ENCODE results near the gene TPRG1.

Gene TPRG1

GRCh38 chr3:189233225-189233858 is 61.6 kb downstream of the TPRG1 start:
- H3K27me3 ChIP-seq (ENCODE audit: control insufficient read depth, low read length): peaks cover 12% of the 10 kb centered on the region
- no peaks in the 10 kb centered on the region for H3K36me3 ChIP-seq (ENCODE audit: control insufficient read depth, low read length)
- no peaks in the 10 kb centered on the region for H3K4me1 ChIP-seq (ENCODE audit: control insufficient read depth, low read length)
- H4K20me1 ChIP-seq (ENCODE audit: control insufficient read depth, insufficient read depth, low read depth, low read length): no peaks in the 10 kb centered on the region
- H3K27ac ChIP-seq (ENCODE audit: low read depth, low read length): no peak overlapping the region
- H3K4me2 ChIP-seq (ENCODE audit: low read length): no peak overlapping the region
- no peak overlapping the region for H3K4me3 ChIP-seq (ENCODE audit: low read length)
- no peaks in the 10 kb centered on the region for H3F3A ChIP-seq (ENCODE audit: control insufficient read depth, insufficient read depth)
- TF ChIP-seq EZH2phosphoT487 (IDR thresholded peaks at IDR 0.05; ENCODE audit: borderline replicate concordance, low read length) (no peak), CTCF (IDR thresholded peaks at IDR 0.05; ENCODE audit: low read depth, low read length, poor library complexity, severe bottlenecking) (peak; percentile 52)
- H3K79me2 ChIP-seq (ENCODE audit: control insufficient read depth, low read length): no peaks in the 10 kb centered on the region
- H3K9me3 ChIP-seq (ENCODE audit: control insufficient read depth, insufficient read depth, low read length): no peaks in the 10 kb centered on the region
- no peaks in the 10 kb centered on the region for H3K9me2 ChIP-seq (replicated peaks; ENCODE audit: control insufficient read depth, low read length)

- Histone ChIP-seq H3F3A (ENCODE audit: control insufficient read depth, insufficient read depth) (no peaks in the 10 kb centered on the region), H3K4me2 (ENCODE audit: low read length) (no peak overlapping the region), H4K20me1 (ENCODE audit: control insufficient read depth, insufficient read depth, low read depth, low read length) (no peaks in the 10 kb centered on the region), H3K27me3 (ENCODE audit: control insufficient read depth, low read length) (peaks cover 13% of the 10 kb centered on the region), H3K4me3 (ENCODE audit: low read length) (no peak overlapping the region), H3K36me3 (ENCODE audit: control insufficient read depth, low read length) (no peaks in the 10 kb centered on the region), H3K9me3 (ENCODE audit: control insufficient read depth, insufficient read depth, low read length) (no peaks in the 10 kb centered on the region), H3K27ac (ENCODE audit: low read depth, low read length) (no peak overlapping the region), H3K9me2 (replicated peaks; ENCODE audit: control insufficient read depth, low read length) (no peaks in the 10 kb centered on the region), H3K79me2 (ENCODE audit: control insufficient read depth, low read length) (no peaks in the 10 kb centered on the region), H3K4me1 (ENCODE audit: control insufficient read depth, low read length) (no peaks in the 10 kb centered on the region)
- TF ChIP-seq EZH2phosphoT487 (IDR thresholded peaks at IDR 0.05; ENCODE audit: borderline replicate concordance, low read length) (no peak), CTCF (IDR thresholded peaks at IDR 0.05; ENCODE audit: low read depth, low read length, poor library complexity, severe bottlenecking) (no peak)
Measured at GRCh38 chr3:189235214-189235613, 63.4 kb downstream of the TPRG1 start.

- H4K20me1 ChIP-seq (ENCODE audit: control insufficient read depth, insufficient read depth, low read depth, low read length): no peaks in the 10 kb centered on the region
- H3K9me3 ChIP-seq (ENCODE audit: control insufficient read depth, insufficient read depth, low read length): no peaks in the 10 kb centered on the region
- H3K36me3 ChIP-seq (ENCODE audit: control insufficient read depth, low read length): no peaks in the 10 kb centered on the region
- no peaks in the 10 kb centered on the region for H3K79me2 ChIP-seq (ENCODE audit: control insufficient read depth, low read length)
- H3K4me3 ChIP-seq (ENCODE audit: low read length): no peak overlapping the region
- H3K4me1 ChIP-seq (ENCODE audit: control insufficient read depth, low read length): no peaks in the 10 kb centered on the region
- TF ChIP-seq CTCF (IDR thresholded peaks at IDR 0.05; ENCODE audit: low read depth, low read length, poor library complexity, severe bottlenecking): no peak
- no peak for TF ChIP-seq EZH2phosphoT487 (IDR thresholded peaks at IDR 0.05; ENCODE audit: borderline replicate concordance, low read length)
- H3K27ac ChIP-seq (ENCODE audit: low read depth, low read length): no peak overlapping the region
- peaks cover 13% of the 10 kb centered on the region for H3K27me3 ChIP-seq (ENCODE audit: control insufficient read depth, low read length)
- no peak overlapping the region for H3K4me2 ChIP-seq (ENCODE audit: low read length)
- H3F3A ChIP-seq (ENCODE audit: control insufficient read depth, insufficient read depth): no peaks in the 10 kb centered on the region
- no peaks in the 10 kb centered on the region for H3K9me2 ChIP-seq (replicated peaks; ENCODE audit: control insufficient read depth, low read length)
Measured at GRCh38 chr3:189236352-189236751, 64.6 kb downstream of the TPRG1 start.

Measured in DOHH2 (cell line).